ENCODE data around the gene CD6. TPM values are rescaled to one million over a fixed set of nuclear protein-coding genes. Genes with fewer than 3 reads are reported as not detected.
A peak's percentile ranks its signal among the peaks of the same experiment; 100 is the strongest.

CD6 gene
- total RNA-seq, 1 experiment from 2014 or later = not detected

DNA sequence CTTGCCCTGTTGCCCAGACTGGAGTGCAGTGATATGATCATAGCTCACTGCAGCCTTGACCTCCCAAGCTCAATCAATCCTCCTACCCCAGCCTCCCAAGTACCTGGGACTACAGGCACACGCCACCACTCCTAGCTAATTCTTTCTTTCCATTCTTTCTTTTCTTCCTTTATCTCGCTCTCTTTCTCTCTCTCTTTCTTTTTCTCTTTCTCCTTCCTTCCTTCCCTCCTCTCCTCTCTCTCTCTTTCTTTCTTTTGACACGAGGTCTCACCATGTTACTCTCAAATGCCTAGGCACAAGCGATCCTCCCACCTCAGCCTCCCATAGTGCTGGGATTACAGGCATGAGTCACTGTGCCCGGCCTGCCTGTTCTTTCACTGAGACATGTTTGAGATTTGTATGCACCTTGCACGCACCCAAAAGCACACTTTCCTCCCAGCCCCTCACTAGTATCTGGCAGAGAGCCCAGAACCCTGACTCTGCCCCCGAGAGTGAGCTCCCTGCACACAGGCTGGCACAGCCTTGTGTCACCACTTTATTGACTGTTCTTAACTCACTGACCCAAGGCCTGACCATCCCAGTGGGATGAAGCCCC, 56.8 kb downstream of the CD6 start:
- no peak overlapping the region for H3K23ac ChIP-seq (ENCODE audit: insufficient read length, low read depth, low read length)

More for the DNA sequence above, 56.8 kb downstream of the CD6 start:
- Histone ChIP-seq H4K8ac (replicated peaks; ENCODE audit: insufficient read length, low read depth, low read length) (no peak overlapping the region), H4K5ac (ENCODE audit: insufficient read length, low read depth, low read length) (no peak overlapping the region), H3K4me1 (ENCODE audit: insufficient read depth, low read length) (no peaks in the 10 kb centered on the region), H2BK12ac (ENCODE audit: insufficient read length, low read depth, low read length) (no peak overlapping the region), H3T11ph (ENCODE audit: low read length) (no peak overlapping the region), H2AK5ac (ENCODE audit: insufficient read length, low read length) (no peak overlapping the region), H3K27me3 (ENCODE audit: insufficient read depth, low read length) (peaks cover 3% of the 10 kb centered on the region; the same call in 1 of the 2 replicates), H3K9me3 (ENCODE audit: control insufficient read depth, low read depth, low read length) (no peaks in the 10 kb centered on the region), H3K23me2 (ENCODE audit: insufficient read length, low read depth, low read length, poor library complexity, severe bottlenecking) (no peaks in the 10 kb centered on the region), H2BK5ac (ENCODE audit: insufficient read length, low read length) (no peak overlapping the region), H2BK20ac (ENCODE audit: low read depth, low read length, poor library complexity, severe bottlenecking) (no peak overlapping the region), H3K18ac (ENCODE audit: insufficient read length, low read depth, low read length) (no peak overlapping the region), H3K4me2 (ENCODE audit: insufficient read depth, insufficient read length, low read length) (no peak overlapping the region), H2BK15ac (ENCODE audit: low read depth, low read length) (no peak overlapping the region), H3K14ac (ENCODE audit: insufficient read depth, low read length) (no peak overlapping the region), H3K56ac (ENCODE audit: insufficient read length, low read depth, low read length) (no peak overlapping the region), H3K79me2 (ENCODE audit: insufficient read depth, low read length) (no peaks in the 10 kb centered on the region), H4K91ac (ENCODE audit: insufficient read length, low read depth, low read length) (no peak overlapping the region), H2BK120ac (ENCODE audit: low read depth, low read length, poor library complexity, severe bottlenecking) (no peak overlapping the region), H4K20me1 (ENCODE audit: control insufficient read depth, insufficient read depth, insufficient read length) (no peaks in the 10 kb centered on the region), H3K79me1 (ENCODE audit: insufficient read depth, low read depth, low read length, poor library complexity, severe bottlenecking) (no peaks in the 10 kb centered on the region), H3K27ac (ENCODE audit: insufficient read length, low read depth, low read length) (no peak overlapping the region), H2AFZ (ENCODE audit: low read length) (no peak overlapping the region), H3K9ac (ENCODE audit: extremely low read depth, insufficient read length, low read length) (no peak overlapping the region), H3K4ac (ENCODE audit: low read depth, low read length) (no peak overlapping the region)
- TF ChIP-seq CTCF (conservative IDR thresholded peaks at IDR 0.05) = no peak
- peaks cover 20 to 29% of the 10 kb centered on the region in 2 experiments for H3K4me1 Mint-ChIP-seq
- H3K27ac Mint-ChIP-seq = peak overlapping the region in 1 of 3 experiments; percentile 44; a peak in 2 of 7 replicates
- H3K4me3 Mint-ChIP-seq = no peak overlapping the region
- no peak for DNase-seq
- peaks cover 51% of the 10 kb centered on the region for H3K27me3 Mint-ChIP-seq (ENCODE audit: low read depth)
- no peaks in the 10 kb centered on the region for H3K9me3 Mint-ChIP-seq
- WGBS (ENCODE audit: extremely low coverage, insufficient read length, low lambda C conversion rate) = 100% methylated on average over 1 of the region's 7 CpGs
- H3K36me3 Mint-ChIP-seq (ENCODE audit: insufficient read depth in 1 of 3, low read depth in 3 of 3) = no peaks in the 10 kb centered on the region

Data from H9 (cell line).